CD8-positive, alpha-beta memory T cell (primary cell): ENCODE results near the gene PLEK. TPM values are rescaled to one million over a fixed set of nuclear protein-coding genes. Genes with fewer than 3 reads are reported as not detected.

ENCODE experiments used
- CTCF ChIA-PET: fragments of 350-600 bp; sonication (Branson Sonifier 250); formaldehyde crosslinking; loops from one replicate; lab custom pipeline; 2021; ENCODE audit warnings: antibody characterized with exemption; lab: Charles Lee
- POLR2A ChIA-PET: fragments of 350-600 bp; sonication (Branson Sonifier 250); formaldehyde crosslinking; loops from one replicate; lab custom pipeline; 2021; ENCODE audit warnings: antibody characterized with exemption; lab: Charles Lee
- DNase-seq, 5 donors: peaks; one replicate each; pipeline versions ENCODE4 v3.0.0 to v3.0.0-alpha.2; 2020 to 2022; ENCODE audit warnings: mixed read lengths in 1 of 5
- H3K27ac ChIP-seq: one replicate; pipeline ENCODE4 v1.7.0; 2013; ENCODE audit warnings: low read depth, mild to moderate bottlenecking, low read length, moderate library complexity
- H3K27me3 ChIP-seq: 2 replicates; pipeline ENCODE4 v1.7.0; 2013; ENCODE audit warnings: low read length, mild to moderate bottlenecking; ENCODE audit not compliant: insufficient read depth, poor library complexity, severe bottlenecking
- H3K36me3 ChIP-seq: 2 replicates; pipeline ENCODE4 v1.7.0; 2013; ENCODE audit warnings: mild to moderate bottlenecking, low read length, moderate library complexity; ENCODE audit not compliant: insufficient read depth
- H3K4me1 ChIP-seq: 2 replicates; pipeline ENCODE4 v1.7.0; 2013; ENCODE audit warnings: mild to moderate bottlenecking, low read length, moderate library complexity; ENCODE audit not compliant: insufficient read depth
- H3K4me3 ChIP-seq: 2 replicates; pipeline ENCODE4 v1.7.0; 2013; ENCODE audit warnings: mild to moderate bottlenecking, low read length
- H3K9me3 ChIP-seq: 2 replicates; pipeline ENCODE4 v1.7.0; 2013; ENCODE audit warnings: mild to moderate bottlenecking, low read length
- H3K27ac Mint-ChIP-seq, 8 donors: one replicate each; pipeline ENCODE4 v1.8.0; 2020 to 2021; ENCODE audit warnings: mixed read lengths in 8 of 8, mild to moderate bottlenecking in 6 of 8, inconsistent platforms in 3 of 8, moderate library complexity in 3 of 8
- H3K27me3 Mint-ChIP-seq, 2 donors: one replicate each; pipeline ENCODE4 v1.8.0; 2020 to 2021; ENCODE audit warnings: mixed read lengths in 2 of 2, mild to moderate bottlenecking in 1 of 2, moderate library complexity in 1 of 2
- H3K36me3 Mint-ChIP-seq, 3 donors: one replicate each; pipeline ENCODE4 v1.8.0; 2020 to 2021; ENCODE audit warnings: mixed read lengths in 3 of 3, inconsistent platforms in 1 of 3, mild to moderate bottlenecking in 1 of 3
- H3K4me1 Mint-ChIP-seq, 3 donors: one replicate each; pipeline ENCODE4 v1.8.0; 2020 to 2021; ENCODE audit warnings: mixed read lengths in 3 of 3, inconsistent platforms in 1 of 3, mild to moderate bottlenecking in 1 of 3
- H3K4me3 Mint-ChIP-seq, 7 donors: one replicate each; pipeline ENCODE4 v1.8.0; 2020 to 2021; ENCODE audit warnings: mixed read lengths in 7 of 7, mild to moderate bottlenecking in 6 of 7, moderate library complexity in 4 of 7, inconsistent platforms in 2 of 7
- H3K9me3 Mint-ChIP-seq, 5 donors: one replicate each; pipeline ENCODE4 v1.8.0; 2020 to 2022; ENCODE audit warnings: mixed read lengths in 5 of 5, mild to moderate bottlenecking in 3 of 5, moderate library complexity in 2 of 5, inconsistent platforms in 1 of 5
- polyA plus RNA-seq: library from polyadenylated mRNA; unstranded; fragments of 300-500 nt; fragmentation: Illumina TruSeq; gene quantifications from one replicate; pipeline ENCODE4 v1.2.3, GENCODE V29; 2021
- total RNA-seq, 2 experiments: library from RNA; stranded (reverse); gene quantifications; one replicate each; pipeline ENCODE4 v1.2.3, GENCODE V29; 2021

PLEK gene
- total and polyA plus RNA-seq, 3 experiments from 2014 or later = 21.3 to 135 (median 23.0) TPM

- H3K27ac ChIP-seq = no peak overlapping the region
- ChIA-PET CTCF (no interaction called here), POLR2A (no interaction called here)
- DNase-seq = no peak
- Mint-ChIP-seq H3K27me3 (peaks cover 0 to 1% of the 10 kb centered on the region in 2 donors), H3K36me3 (peaks cover 21 to 42% (median 37%) of the 10 kb centered on the region in 3 donors), H3K9me3 (peaks cover 2 to 7% (median 3%) of the 10 kb centered on the region in 5 donors), H3K27ac (peak overlapping the region; percentile 77 to 98 (median 90)), H3K4me3 (peak overlapping the region; percentile 88 to 100 (median 98)), H3K4me1 (peaks cover 64 to 78% (median 73%) of the 10 kb centered on the region in 3 donors)
- no peaks in the 10 kb centered on the region for H3K9me3 ChIP-seq
- peaks cover 26% of the 10 kb centered on the region for H3K4me1 ChIP-seq
- H3K4me3 ChIP-seq = peak overlapping the region; percentile 33
- no peaks in the 10 kb centered on the region for H3K36me3 ChIP-seq
- no peaks in the 10 kb centered on the region for H3K27me3 ChIP-seq
These were observed 3.7 kb downstream of the PLEK start for GRCh38 chr2:68368654-68369336.

DNA sequence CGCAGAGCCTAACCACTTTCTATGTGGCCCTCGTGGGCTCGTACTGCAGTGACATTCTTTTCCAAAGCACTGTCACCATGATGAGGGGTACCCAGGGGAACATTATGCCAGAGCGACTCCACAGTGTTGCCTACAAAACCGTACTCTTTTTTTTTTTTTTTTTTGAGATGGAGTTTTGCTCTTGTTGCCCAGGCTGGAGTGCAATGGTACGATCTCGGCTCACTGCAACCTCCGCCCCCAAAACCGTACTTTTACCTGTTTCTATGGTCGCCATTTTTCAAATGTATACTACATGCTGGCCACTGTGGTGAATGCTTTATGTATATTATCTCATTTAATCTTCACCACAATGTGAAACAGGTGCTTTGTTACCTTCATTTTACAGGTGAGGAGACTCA is 4.3 kb downstream of the PLEK start:
- peaks cover 2 to 7% (median 3%) of the 10 kb centered on the region in 5 donors for H3K9me3 Mint-ChIP-seq

GRCh38 chr2:68371138-68371537 is 6.1 kb downstream of the PLEK start:
- Mint-ChIP-seq H3K36me3 (peaks cover 19 to 35% (median 33%) of the 10 kb centered on the region in 3 donors), H3K4me3 (peak overlapping the region; percentile 33 to 78 (median 67)), H3K9me3 (peaks cover 2 to 7% (median 3%) of the 10 kb centered on the region in 5 donors), H3K4me1 (peaks cover 72 to 86% (median 85%) of the 10 kb centered on the region in 3 donors), H3K27me3 (peaks cover 0 to 1% of the 10 kb centered on the region in 2 donors), H3K27ac (peak overlapping the region; percentile 20 to 88 (median 78))
- H3K9me3 ChIP-seq = no peaks in the 10 kb centered on the region
- ChIA-PET POLR2A (no interaction called here), CTCF (interaction anchor here (1.0 to 2.2 kb wide), 4 partner anchors 10 to 73 kb away, joined by 3 to 15 read pairs (median 3); no protein-coding TSS in a partner anchor)
- peaks cover 33% of the 10 kb centered on the region for H3K4me1 ChIP-seq
- H3K4me3 ChIP-seq = peak overlapping the region; percentile 45
- no peak overlapping the region for H3K27ac ChIP-seq
- H3K27me3 ChIP-seq = no peaks in the 10 kb centered on the region
- DNase-seq = no peak
- H3K36me3 ChIP-seq = no peaks in the 10 kb centered on the region

More for the DNA sequence above, 4.3 kb downstream of the PLEK start:
- ChIA-PET CTCF (no interaction called here), POLR2A (no interaction called here)
- H3K27me3 ChIP-seq = no peaks in the 10 kb centered on the region
- peak overlapping the region; percentile 33 for H3K4me3 ChIP-seq
- H3K27me3 Mint-ChIP-seq = peaks cover 0 to 1% of the 10 kb centered on the region in 2 donors
- H3K27ac Mint-ChIP-seq = peak overlapping the region in 6 of 8 donors; percentile 54 to 98 (median 89)
- H3K4me3 Mint-ChIP-seq = peak overlapping the region; percentile 88 to 100 (median 98)
- peaks cover 21 to 42% (median 40%) of the 10 kb centered on the region in 3 donors for H3K36me3 Mint-ChIP-seq
- H3K4me1 ChIP-seq = peaks cover 22% of the 10 kb centered on the region
- DNase-seq = no peak
- peaks cover 64 to 78% (median 73%) of the 10 kb centered on the region in 3 donors for H3K4me1 Mint-ChIP-seq
- H3K9me3 ChIP-seq = no peaks in the 10 kb centered on the region
- H3K27ac ChIP-seq = no peak overlapping the region
- H3K36me3 ChIP-seq = no peaks in the 10 kb centered on the region

DNA sequence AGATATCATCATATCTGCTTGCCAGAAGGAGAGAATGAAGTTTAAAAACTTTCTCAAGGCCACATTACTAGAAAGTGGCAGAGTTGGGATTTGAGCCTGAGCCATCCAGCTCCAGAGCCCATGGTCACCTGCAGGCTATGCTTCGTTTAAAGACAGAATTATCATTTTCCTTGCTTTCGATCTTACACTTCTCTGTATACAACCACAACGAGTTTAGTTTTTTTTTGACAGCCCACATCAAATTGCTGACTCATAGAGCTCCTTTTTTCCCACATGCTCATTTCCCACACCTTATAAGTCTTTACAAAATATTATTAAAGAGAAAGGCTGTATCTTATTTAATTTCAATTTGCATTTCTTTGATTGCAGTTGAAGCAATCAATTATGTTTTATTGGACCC is 6.5 kb downstream of the PLEK start:
- H3K36me3 ChIP-seq = no peaks in the 10 kb centered on the region
- ChIA-PET POLR2A (no interaction called here), CTCF (interaction anchor here (1.0 to 2.2 kb wide), 4 partner anchors 9 to 73 kb away, joined by 3 to 15 read pairs (median 3); no protein-coding TSS in a partner anchor)
- no peaks in the 10 kb centered on the region for H3K27me3 ChIP-seq
- Mint-ChIP-seq H3K4me1 (peaks cover 71 to 88% (median 84%) of the 10 kb centered on the region in 3 donors), H3K9me3 (peaks cover 2 to 7% (median 3%) of the 10 kb centered on the region in 5 donors), H3K36me3 (peaks cover 19 to 35% (median 29%) of the 10 kb centered on the region in 3 donors), H3K27ac (peak overlapping the region; percentile 0 to 88 (median 72)), H3K4me3 (peak overlapping the region; percentile 33 to 78 (median 67)), H3K27me3 (peaks cover 0 to 1% of the 10 kb centered on the region in 2 donors)
- peaks cover 34% of the 10 kb centered on the region for H3K4me1 ChIP-seq
- DNase-seq = peak in 1 of 5 donors; percentile 26
- no peak overlapping the region for H3K27ac ChIP-seq
- peak overlapping the region; percentile 45 for H3K4me3 ChIP-seq
- H3K9me3 ChIP-seq = no peaks in the 10 kb centered on the region

DNA sequence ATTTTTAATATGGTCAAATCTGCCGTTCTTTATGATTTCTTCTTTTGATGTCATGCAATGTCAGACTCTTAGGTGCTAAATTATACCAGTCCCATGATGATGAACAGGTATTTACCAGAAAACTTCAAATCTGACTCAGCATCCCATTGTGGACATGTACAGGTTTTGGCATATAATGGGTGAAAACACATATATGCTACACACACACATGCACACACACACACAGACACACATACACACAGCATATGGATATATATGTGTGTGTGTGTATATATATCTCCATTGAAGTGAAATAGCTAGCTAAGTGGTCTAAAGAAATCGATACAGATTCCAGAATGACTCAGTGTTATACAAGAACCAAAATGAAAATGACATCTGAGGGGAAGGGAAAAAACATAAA is 7.4 kb downstream of the PLEK start:
- Mint-ChIP-seq H3K9me3 (peaks cover 2 to 7% (median 3%) of the 10 kb centered on the region in 5 donors), H3K36me3 (peaks cover 20 to 35% (median 29%) of the 10 kb centered on the region in 3 donors), H3K4me3 (peak overlapping the region; percentile 55 to 78 (median 71)), H3K27ac (peak overlapping the region; percentile 50 to 85 (median 67)), H3K27me3 (peaks cover 0 to 1% of the 10 kb centered on the region in 2 donors), H3K4me1 (peaks cover 76 to 92% (median 89%) of the 10 kb centered on the region in 3 donors)
- no peaks in the 10 kb centered on the region for H3K36me3 ChIP-seq
- ChIA-PET POLR2A (no interaction called here), CTCF (interaction anchor here (1.5 to 2.2 kb wide), 2 partner anchors 12 to 69 kb away, joined by 5 to 15 read pairs; no protein-coding TSS in a partner anchor)
- no peak for DNase-seq
- H3K27ac ChIP-seq = no peak overlapping the region
- no peaks in the 10 kb centered on the region for H3K27me3 ChIP-seq
- no peaks in the 10 kb centered on the region for H3K9me3 ChIP-seq
- H3K4me1 ChIP-seq = peaks cover 34% of the 10 kb centered on the region
- peak overlapping the region; percentile 0 for H3K4me3 ChIP-seq

GRCh38 chr2:68374184-68374583 is 9.1 kb downstream of the PLEK start:
- CTCF ChIA-PET = interaction anchor here (0.9 kb wide), 2 partner anchors 9 to 67 kb away, joined by 3 read pairs; partner anchors contain the start of gene PLEK
- no peak for DNase-seq

DNA sequence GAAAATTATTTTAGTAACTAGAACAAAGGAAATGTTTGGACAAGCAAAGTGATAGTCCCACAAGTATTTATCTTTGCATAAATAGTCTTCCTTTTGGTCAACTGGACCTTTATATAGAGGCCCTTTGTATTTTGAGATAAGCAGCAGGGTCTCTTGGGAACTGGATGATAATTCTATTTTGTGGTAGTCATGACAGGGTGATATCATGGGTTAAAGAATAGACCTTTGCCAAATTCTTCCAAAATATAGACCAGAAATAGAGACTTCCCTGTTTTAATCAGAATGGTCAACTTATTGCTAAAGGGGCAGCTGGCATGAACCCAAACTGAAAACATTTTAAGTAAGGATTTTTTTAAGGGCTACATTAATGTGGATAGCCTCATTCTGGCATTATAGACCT is 10.5 kb downstream of the PLEK start:
- H3K4me1 Mint-ChIP-seq = peaks cover 78 to 93% (median 92%) of the 10 kb centered on the region in 3 donors
- Histone ChIP-seq H3K9me3 (no peaks in the 10 kb centered on the region), H3K27me3 (no peaks in the 10 kb centered on the region), H3K36me3 (no peaks in the 10 kb centered on the region), H3K4me1 (peaks cover 52% of the 10 kb centered on the region), H3K27ac (no peak overlapping the region), H3K4me3 (no peak overlapping the region)
- peak overlapping the region in 6 of 7 donors; percentile 49 to 70 (median 64) for H3K4me3 Mint-ChIP-seq
- no peak for DNase-seq
- CTCF ChIA-PET = no interaction called here
- no peaks in the 10 kb centered on the region for H3K9me3 Mint-ChIP-seq
- H3K36me3 Mint-ChIP-seq = peaks cover 12 to 23% (median 19%) of the 10 kb centered on the region in 3 donors
- H3K27me3 Mint-ChIP-seq = no peaks in the 10 kb centered on the region
- H3K27ac Mint-ChIP-seq = peak overlapping the region; percentile 24 to 91 (median 77)
- POLR2A ChIA-PET = no interaction called here

More at GRCh38 chr2:68374184-68374583, 9.1 kb downstream of the PLEK start:
- H3K9me3 Mint-ChIP-seq = no peaks in the 10 kb centered on the region
- Histone ChIP-seq H3K4me3 (no peak overlapping the region), H3K27ac (no peak overlapping the region), H3K9me3 (no peaks in the 10 kb centered on the region), H3K27me3 (no peaks in the 10 kb centered on the region), H3K36me3 (no peaks in the 10 kb centered on the region), H3K4me1 (peaks cover 44% of the 10 kb centered on the region)
- H3K27ac Mint-ChIP-seq = peak overlapping the region in 6 of 8 donors; percentile 5 to 79 (median 53)
- H3K27me3 Mint-ChIP-seq = no peaks in the 10 kb centered on the region
- POLR2A ChIA-PET = no interaction called here
- H3K4me3 Mint-ChIP-seq = peak overlapping the region in 6 of 7 donors; percentile 2 to 68 (median 36)
- peaks cover 9 to 19% (median 19%) of the 10 kb centered on the region in 3 donors for H3K36me3 Mint-ChIP-seq
- peaks cover 73 to 90% (median 87%) of the 10 kb centered on the region in 3 donors for H3K4me1 Mint-ChIP-seq
